Stimulated activated CD4-positive, alpha-beta T cell treated with anti-CD3 and anti-CD28 coated beads, Interleukin-15, amount 100 ng/mL, for 1 hour (primary cell): ENCODE data around the gene KATNB1.

ENCODE experiments used
- DNase-seq, 2 donors: peaks; one replicate each; pipeline ENCODE4 v3.0.0-alpha.2; 2020; ENCODE audit warnings: low read depth in 1 of 2, low spot score in 1 of 2

KATNB1 gene, protein sequence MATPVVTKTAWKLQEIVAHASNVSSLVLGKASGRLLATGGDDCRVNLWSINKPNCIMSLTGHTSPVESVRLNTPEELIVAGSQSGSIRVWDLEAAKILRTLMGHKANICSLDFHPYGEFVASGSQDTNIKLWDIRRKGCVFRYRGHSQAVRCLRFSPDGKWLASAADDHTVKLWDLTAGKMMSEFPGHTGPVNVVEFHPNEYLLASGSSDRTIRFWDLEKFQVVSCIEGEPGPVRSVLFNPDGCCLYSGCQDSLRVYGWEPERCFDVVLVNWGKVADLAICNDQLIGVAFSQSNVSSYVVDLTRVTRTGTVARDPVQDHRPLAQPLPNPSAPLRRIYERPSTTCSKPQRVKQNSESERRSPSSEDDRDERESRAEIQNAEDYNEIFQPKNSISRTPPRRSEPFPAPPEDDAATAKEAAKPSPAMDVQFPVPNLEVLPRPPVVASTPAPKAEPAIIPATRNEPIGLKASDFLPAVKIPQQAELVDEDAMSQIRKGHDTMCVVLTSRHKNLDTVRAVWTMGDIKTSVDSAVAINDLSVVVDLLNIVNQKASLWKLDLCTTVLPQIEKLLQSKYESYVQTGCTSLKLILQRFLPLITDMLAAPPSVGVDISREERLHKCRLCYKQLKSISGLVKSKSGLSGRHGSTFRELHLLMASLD

GRCh38 chr16:57735755-57736418, at the start of gene KATNB1:
Gene KATNB1, plus strand, starts transcription at chr16:57735770. Its CDS starts 1,474 bp downstream, at chr16:57737244.
- DNase-seq, result no peak

- no peak for DNase-seq
These were observed 49.0 kb upstream of the KATNB1 start for GRCh38 chr16:57686577-57686976.

GRCh38 chr16:57687363-57687929, 48.1 kb upstream of the KATNB1 start:
- DNase-seq, result no peak

GRCh38 chr16:57688487-57688986, 47.0 kb upstream of the KATNB1 start:
- no peak for DNase-seq

GRCh38 chr16:57688987-57689761, 46.4 kb upstream of the KATNB1 start:
- no peak for DNase-seq

DNA sequence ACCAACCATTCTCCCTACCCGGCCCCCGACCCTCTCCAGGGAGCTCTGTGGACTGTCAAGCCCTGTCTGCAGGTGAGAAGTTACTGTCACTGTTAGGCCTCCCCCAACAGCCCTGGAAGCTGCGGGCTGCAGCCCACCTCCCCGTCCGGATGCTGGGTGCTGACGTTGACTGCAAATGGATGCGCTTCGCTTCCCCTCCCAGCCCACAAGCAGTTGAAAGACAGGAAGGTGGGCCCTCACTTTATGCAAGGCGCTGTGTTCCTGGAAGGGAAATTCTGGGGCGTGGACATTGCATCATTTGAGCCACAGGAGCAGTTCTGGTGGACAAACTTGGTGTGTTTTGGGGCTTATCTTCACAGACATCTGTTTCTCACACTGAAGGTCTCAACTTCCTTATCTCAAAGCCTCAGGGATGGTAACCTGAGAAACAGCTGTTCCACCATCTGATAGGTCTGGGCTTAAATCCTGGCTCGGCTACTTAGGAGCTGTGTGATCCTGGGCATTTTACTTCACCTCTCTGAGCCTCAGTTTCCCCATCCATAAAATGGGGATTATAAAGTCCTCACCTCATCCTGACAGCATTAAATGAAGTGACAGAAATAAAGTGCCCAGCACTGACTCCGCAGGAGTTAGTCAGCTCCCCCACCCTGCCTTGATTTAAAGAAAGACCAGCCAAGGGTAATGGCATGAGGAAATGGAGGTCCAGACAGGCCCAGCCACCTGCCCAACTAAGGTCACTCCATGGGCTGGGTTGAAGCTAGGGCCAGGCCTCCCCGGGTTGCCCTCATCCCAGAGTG, 45.6 kb upstream of the KATNB1 start:
- peak in 1 of 2 donors; percentile 8 for DNase-seq

DNA sequence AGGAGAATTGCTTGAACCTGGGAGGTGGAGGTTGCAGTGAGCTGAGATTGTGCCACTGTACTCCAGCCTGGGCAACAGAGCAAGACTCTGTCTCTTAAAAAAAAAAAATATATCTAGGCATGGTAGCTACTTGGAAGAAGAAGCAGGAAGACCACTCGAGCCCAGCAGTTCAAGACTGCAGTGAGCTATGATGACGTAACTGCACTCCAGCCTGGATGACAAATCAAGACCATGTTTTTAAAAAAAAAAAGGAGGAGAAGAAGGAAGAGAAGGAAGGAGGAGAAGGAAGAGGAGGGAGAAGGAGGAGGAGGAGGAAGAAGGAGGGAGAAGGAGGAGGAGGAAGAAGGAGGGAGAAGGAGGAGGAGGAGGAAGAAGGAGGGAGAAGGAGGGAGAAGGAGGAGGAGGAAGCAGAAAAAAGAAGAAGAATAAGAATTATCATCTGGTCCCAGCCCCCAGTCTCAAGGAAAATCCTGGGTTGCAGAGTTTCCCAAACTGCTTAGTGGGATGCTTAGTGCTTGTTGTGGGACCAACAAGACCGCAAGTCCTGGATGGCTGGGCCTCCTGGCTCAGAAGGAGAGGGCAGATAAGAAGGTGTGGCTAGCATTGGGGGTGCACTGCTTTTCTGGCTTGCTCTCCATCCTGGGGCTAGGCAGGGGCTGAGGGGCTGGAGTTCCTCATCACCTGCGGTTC, 44.6 kb upstream of the KATNB1 start:
- DNase-seq, result no peak

DNA sequence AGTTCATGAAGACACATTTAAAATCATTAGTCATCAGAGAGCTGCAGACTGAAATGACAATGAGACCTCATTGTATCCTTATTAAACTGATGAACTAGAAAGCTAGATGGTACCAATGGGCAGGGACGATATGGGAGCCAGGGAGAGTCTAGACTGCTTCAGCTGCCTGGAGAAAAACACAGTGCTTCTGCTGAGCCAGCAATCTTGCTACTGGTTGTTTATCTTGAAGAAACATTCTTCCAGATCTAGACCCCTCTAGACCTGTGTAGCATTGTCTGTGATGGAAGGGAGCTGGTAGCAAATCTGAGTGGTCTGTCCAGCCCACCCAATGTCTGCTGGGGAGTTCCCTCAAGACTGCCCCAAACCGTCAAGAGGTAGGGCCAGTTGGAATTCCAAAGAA, 42.9 kb upstream of the KATNB1 start:
- DNase-seq, result no peak

DNA sequence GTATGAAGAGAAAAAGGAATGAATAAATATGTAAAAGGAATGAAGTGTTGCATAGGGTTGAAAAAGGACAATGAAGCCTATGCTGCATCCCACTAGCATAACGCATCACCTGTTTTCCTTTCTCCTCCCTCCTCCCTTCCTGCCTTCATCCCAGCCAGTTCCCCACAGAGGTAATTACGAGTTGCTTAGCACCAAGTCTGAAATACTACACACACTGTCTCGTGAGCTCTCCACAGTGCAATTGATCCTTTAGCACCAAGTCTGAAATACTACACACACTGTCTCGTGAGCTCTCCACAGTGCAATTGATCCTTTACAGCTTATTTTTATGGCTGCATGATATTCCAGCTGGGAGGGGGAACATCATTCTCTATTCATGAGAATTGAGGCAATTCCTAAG, 42.0 kb upstream of the KATNB1 start:
- DNase-seq, result no peak

- DNase-seq, result no peak
These were observed 41.3 kb upstream of the KATNB1 start for GRCh38 chr16:57694231-57694724.

DNA sequence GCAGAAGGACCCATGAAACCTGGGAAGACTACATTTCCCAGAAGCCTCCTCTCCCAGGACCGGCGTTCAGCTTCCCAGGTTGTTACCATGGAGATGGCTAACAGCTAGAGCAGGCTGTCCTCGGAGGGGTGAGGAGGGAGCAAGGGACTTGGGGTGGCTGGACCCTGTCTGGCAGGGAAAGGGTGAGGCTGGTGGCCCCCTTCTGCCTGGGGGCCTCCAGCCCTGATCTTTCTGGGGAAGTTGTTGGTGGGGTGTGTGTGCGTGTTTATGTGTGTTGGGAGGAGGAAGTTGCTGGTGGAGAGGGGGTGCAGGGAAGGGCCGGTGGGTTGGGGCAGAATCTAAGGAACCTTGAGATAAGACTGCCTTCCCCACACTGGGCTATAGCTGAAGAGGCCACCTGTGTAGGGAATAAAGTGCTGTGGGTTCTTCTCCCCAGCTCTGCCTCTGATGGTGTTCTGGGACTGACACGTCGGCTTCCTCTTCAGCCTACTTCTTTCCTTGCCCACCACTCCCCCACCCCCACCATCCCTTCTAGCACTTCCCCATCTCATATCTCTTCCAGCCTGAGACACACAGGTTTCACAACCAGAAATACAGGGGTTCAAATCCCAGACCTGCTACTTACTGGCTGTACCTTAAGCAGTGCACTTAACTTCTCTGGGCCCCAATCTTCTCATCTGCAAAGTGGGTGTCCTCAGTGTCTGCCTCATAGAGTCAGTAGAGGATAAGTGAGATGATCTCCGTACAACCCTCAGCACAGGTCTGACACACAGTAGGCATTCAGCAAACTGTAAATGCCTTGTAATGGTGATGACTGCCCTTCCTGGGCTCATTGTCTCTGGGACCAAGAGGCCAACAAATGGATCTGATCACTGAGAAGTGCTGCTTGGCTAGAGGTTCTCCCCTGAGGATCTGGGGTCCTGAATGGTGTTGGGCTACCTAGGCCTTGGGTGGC, 40.6 kb upstream of the KATNB1 start, which contains the start of gene DRC7:
DRC7 (plus strand) TSS at position 82 of the 955 bp plus-strand sequence. CDS start 3,144 bp downstream, outside the sequence.
- DNase-seq, result no peak

DNA sequence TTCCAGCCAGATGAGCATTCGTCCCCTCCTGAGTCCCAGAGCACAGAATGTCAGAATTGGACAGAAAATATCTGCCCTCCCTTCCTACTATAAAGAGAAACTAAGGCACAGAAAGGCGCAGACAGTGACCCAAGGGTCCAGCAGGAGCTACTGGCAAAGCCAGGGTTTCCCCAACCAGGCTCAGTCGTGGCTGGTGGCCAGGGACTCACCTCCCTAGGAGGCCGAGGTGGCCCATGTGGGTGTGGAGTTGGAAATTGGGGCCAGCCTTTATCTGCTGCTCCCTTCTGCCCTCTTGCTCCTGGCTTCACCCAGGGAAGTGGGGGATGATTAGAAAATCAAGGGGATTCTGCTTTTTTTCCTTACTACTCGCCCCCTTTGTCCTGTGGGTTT, 39.9 kb upstream of the KATNB1 start:
- no peak for DNase-seq

GRCh38 chr16:57696240-57696639, 39.3 kb upstream of the KATNB1 start:
- no peak for DNase-seq

DNA sequence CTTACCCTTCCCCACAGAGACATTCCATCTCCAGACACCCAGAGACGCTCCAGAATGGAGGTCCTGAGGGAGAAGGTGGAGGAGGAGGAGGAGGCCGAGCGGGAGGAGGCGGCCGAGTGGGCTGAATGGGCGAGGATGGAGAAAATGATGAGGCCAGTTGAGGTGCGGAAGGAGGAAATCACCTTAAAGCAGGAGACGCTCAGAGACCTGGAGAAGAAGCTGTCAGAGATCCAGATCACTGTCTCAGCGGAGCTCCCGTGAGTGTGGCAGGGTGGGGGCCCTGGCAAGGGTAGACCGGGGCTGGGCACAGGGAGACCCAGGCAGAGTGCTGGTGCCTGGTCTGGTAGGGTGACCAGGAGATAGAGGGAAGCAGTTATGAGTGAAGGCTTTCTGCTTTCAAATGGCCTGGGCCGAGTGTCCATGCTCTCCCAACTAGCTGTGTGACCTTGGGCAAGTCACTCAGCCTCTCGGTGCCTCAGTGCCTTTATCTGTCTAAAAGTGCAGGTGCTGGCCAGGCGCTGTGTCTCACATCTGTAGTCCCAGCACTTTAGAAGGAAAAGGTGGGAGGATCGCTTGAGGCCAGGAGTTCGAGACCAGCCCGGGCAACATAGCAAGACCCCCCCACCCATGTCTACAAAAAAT, 37.6 kb upstream of the KATNB1 start:
- DNase-seq, result no peak

DNA sequence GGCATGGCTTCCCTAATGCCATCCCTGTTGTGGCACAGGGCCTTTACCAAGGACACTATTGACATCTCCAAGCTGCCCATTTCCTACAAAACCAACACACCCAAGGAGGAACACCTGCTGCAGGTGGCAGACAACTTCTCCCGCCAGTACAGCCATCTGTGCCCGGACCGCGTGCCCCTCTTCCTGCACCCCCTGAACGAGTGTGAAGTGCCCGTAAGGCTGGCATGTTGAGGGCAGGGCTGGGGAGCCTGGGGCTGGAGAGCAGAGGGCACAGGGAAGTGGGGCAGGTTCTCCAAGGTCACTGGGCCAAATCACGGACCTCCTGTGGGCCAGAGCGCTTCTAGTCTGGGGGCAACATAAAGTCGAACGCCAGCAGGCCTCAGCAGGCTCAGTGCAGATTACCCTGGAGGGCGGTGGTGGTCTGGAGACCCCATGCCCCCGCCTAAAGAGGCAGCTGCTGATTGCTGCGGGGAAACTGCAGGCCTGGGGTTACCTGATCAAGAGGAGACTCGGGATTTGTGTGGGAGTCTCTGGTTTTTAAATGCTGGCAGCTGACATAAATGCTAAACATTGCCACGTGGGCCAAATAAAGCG, 36.7 kb upstream of the KATNB1 start:
- no peak for DNase-seq

DNA sequence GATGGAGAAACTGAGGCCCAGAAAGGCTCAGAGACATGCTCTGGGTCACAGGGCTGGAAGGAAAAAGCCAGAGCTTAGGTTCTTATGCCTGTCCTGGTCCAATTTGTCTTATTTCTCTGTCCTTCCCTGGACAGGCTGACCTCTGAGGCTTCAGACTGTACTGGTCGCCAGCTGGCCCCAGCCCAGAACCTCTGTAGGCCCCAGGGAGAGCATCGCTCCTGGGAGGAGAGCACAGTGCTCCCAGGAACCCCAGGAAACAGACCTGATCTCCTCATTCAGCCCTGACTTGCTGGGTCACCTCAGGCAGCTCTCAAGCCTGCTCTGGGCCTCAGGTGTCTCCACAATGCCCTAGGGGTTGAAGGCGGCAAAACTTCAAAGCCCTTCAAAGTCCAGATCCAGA, 36.1 kb upstream of the KATNB1 start:
- DNase-seq, result no peak

GRCh38 chr16:57699899-57700298, 35.7 kb upstream of the KATNB1 start:
- no peak for DNase-seq
